Heart left ventricle (tissue), 13 donors: ENCODE data around the gene EEF1AKMT2.

Experiments
- POLR2A ChIP-seq, 2 donors: fragments of 450-650 bp; IDR thresholded peaks; one replicate each; pipeline ENCODE4 v1.6.1; 2017; ENCODE audit warnings: antibody characterized with exemption in 2 of 2, mild to moderate bottlenecking in 2 of 2, moderate library complexity in 2 of 2
- TF ChIP-seq, protein P1 (sequence below), 12 donors: fragments of 200-600 bp; sonication (generic) in 4 of 12; IDR thresholded peaks; one replicate each; pipeline versions ENCODE4 v1.5.0 to v1.8.0; 2018 to 2022; ENCODE audit warnings: antibody characterized with exemption in 12 of 12, mild to moderate bottlenecking in 5 of 12
- donor health status: ischemic (EF 13 %, LVEDD 7.1; RV severe dilation, severe dysfunction).
- donor health status: DM: no; HTN: yes; CAD: no.
- donor health status: DM: no; HTN: no; CAD: no.
- donor health status: ischemic (EF 25% LVEDD 6.9; RV normal size, moderate dysfunction).
- donor health status: ischemic (EF 25% LVEDD 5.7; RV mildly dilated, moderate dysfunction).
- donor health status: ischemic (EF 35%, LVEDD 5.7; RV mildly dilated, moderate dysfunction).
- donor health status: nonischemic (EF 11% LVEDD 7.7; RV severe dilation, severe dysfunction).
- donor health status: DM: yes; HTN: yes; CAD: no.
- donor health status: PGD.
- donor health status: ischemic (EF 29% LVEDD 5.4; RV normal size, mild dysfunction).
- donor health status: nonischemic (EF 23%, LVEDD 6.1; RV moderate dilation, normal function).

DNA sequence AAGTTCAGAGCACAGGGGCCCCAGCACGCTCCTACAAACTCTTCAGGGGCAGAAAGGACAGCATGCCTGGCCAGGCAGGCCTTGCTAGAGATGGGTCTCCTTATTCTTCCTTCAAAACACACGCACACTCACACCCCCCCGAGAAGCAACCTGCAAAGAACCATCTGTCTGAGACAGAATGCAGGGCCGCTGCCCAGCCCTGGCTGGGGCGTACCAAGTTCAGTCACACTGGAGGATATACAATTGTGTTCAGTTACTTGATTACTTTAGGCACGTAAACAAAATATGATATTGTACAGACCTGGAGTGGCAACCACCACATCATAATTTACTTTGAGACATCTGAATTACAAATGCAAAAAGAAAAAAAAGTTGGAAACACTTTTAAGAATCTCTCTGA lies 53.2 kb downstream of the EEF1AKMT2 start:
- TF ChIP-seq, protein P1, sequence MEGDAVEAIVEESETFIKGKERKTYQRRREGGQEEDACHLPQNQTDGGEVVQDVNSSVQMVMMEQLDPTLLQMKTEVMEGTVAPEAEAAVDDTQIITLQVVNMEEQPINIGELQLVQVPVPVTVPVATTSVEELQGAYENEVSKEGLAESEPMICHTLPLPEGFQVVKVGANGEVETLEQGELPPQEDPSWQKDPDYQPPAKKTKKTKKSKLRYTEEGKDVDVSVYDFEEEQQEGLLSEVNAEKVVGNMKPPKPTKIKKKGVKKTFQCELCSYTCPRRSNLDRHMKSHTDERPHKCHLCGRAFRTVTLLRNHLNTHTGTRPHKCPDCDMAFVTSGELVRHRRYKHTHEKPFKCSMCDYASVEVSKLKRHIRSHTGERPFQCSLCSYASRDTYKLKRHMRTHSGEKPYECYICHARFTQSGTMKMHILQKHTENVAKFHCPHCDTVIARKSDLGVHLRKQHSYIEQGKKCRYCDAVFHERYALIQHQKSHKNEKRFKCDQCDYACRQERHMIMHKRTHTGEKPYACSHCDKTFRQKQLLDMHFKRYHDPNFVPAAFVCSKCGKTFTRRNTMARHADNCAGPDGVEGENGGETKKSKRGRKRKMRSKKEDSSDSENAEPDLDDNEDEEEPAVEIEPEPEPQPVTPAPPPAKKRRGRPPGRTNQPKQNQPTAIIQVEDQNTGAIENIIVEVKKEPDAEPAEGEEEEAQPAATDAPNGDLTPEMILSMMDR (IDR thresholded peaks at IDR 0.05): no peak
- no peak for TF ChIP-seq POLR2A (IDR thresholded peaks at IDR 0.05)
